Stimulated activated CD8-positive, alpha-beta memory T cell treated with anti-CD3 and anti-CD28 coated beads, Interleukin-4, amount 100 ng/mL, for 1 hour (primary cell): ENCODE measurements around the gene KAZALD1.
"Not testable (repeated sequence)": the region's sequence is repeated elsewhere in the genome, so short reads cannot be mapped to it uniquely, and the experiment has no call there.

Experiments used
- DNase-seq, 2 donors: peaks; one replicate each; pipeline ENCODE4 v3.0.0-alpha.2; 2020; ENCODE audit warnings: low read depth in 2 of 2, low spot score in 1 of 2

The KAZALD1 gene

DNA sequence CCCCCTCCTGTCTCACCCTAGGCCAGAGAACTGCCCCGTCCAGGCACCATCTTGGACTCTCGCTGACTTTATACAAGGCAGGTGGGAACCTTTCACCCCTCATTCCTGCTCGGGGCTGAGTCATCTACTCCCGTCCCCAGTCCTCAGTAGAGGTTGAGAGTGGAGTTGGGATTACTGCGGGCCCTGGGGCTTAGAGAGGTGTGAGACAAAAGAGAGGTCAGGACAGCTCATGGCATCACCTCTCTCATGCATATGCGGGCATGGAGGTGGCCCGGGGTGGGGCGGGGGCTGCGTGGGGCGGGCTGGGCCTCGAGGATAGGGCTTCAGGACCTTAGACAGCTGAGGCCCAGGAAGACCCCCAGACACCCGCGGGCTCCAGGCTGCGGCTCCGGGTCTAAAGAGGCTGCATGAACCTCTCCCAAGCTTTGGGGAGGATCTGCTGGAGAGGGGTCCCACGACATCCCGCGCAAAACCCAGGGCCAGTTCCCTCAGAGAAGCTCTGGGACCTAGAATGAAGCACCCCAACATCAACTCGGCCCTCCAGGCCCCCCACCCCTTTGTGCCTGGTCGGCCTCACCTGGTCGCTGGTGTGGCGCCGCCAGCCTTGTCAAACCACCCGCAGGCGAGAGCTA is 31.2 kb upstream of the KAZALD1 start:
- DNase-seq, result no peak

- peak; percentile 89 to 92 for DNase-seq
These were observed 30.5 kb upstream of the KAZALD1 start, which contains the start of the genes PDZD7 and SFXN3 for GRCh38 chr10:101031128-101031795. TSS of gene PDZD7 (minus strand) at chr10:101031129. CDS start at chr10:101030219, 910 bp downstream. TSS of gene SFXN3 (plus strand) at chr10:101031234. CDS start at chr10:101034695, 3,461 bp downstream.

GRCh38 chr10:101031796-101032636 is 29.8 kb upstream of the KAZALD1 start:
- peak; percentile 58 to 60 for DNase-seq

GRCh38 chr10:101032637-101033224 is 29.1 kb upstream of the KAZALD1 start:
- DNase-seq, result peak; percentile 43 to 46

- no peak for DNase-seq
These were observed 28.5 kb upstream of the KAZALD1 start for GRCh38 chr10:101033276-101033675.

DNA sequence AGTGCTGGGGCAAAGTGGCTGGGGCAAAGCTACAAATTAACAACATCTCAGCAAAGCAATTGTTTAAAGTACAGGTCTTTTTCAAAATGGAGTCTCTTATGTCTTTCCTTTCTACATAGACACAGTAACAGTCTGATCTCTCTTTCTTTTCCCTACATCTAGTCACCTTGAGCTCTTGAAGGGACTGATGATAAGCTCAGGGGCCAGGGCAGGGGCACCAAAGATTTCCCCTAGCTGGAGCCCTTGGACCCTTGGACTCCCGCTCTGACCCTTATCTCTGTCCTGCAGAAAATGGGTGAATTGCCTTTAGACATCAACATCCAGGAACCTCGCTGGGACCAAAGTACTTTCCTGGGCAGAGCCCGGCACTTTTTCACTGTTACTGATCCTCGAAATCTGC is 27.4 kb upstream of the KAZALD1 start:
- DNase-seq, result not testable (repeated sequence)

GRCh38 chr10:101035314-101035713 is 26.5 kb upstream of the KAZALD1 start:
- DNase-seq, result no peak

DNA sequence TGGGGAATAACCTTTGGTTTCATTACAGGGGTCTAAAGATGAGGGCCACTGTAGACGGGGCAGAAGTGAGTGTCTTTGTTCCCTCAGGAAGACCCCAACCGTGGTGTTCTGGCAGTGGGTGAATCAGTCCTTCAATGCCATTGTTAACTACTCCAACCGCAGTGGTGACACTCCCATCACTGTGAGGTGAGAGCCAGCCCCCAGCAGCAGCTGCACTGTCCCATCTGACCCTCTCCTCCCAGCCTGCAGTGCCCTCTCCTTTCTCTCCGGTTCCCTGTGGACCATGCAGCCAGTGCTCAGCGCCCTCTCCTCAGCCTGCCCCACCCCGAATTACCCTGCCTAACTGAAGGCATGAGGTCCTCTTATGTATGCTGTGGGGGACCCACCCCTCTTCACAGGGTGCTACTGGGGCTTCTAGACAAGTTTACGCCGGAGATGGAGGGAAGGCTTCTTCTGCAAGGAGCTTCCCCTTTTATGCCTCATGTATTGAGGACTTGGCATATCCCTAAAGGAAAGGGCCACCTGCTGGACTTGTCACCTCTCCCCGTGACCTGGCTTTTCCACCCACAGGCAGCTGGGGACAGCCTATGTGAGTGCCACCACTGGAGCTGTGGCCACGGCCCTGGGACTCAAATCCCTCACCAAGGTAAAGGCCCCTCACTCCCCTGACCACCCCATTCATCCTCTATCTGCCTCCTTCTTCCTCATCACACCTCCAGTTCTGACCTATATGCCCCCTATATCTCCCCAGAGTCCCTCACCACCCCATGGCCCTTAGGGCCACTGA is 25.7 kb upstream of the KAZALD1 start:
- no peak for DNase-seq

DNA sequence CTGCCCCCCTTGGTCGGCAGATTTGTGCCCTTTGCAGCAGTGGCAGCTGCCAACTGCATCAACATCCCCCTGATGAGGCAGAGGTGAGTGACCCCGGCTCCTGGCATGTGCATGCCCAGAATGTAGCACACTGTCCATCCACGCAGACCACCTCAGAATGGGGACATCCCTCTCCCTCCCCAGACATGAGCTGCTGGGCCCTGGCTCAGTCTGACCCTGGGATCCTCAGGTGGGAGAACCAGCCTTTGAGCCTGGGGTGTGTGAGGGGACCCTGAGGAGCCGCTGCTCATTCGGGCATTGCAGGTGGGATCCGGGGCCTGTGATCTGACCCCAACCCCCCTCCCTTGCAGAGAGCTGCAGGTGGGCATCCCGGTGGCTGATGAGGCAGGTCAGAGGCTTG is 25.1 kb upstream of the KAZALD1 start:
- no peak for DNase-seq

- DNase-seq, result no peak
These were observed 23.3 kb upstream of the KAZALD1 start for GRCh38 chr10:101038484-101038883.

- DNase-seq, result no peak
These were observed 21.7 kb upstream of the KAZALD1 start for GRCh38 chr10:101040061-101040460.

GRCh38 chr10:101040851-101041250 is 20.9 kb upstream of the KAZALD1 start:
- no peak for DNase-seq

- peak in 1 of 2 donors; percentile 42 for DNase-seq
These were observed 20.5 kb upstream of the KAZALD1 start for GRCh38 chr10:101041252-101041761.

DNA sequence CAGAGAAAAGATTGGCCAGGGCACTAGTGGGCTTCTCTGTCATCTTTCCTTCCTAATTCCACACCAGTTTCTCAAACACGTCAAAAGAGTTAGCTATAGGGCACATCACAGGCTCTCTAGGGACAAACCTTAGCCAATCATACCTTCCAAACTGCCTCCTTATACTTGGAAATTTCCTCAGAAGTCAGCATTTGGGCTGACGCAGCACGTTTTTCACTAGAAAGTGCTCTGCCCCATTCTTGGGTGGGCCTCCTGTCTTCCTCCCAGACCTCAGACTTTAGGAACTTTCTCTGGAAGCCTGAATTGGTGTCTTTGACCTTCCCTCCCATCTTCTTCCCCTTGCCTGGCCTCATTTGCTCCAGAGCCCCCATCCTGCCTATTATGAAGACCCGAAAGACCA is 19.7 kb upstream of the KAZALD1 start:
- no peak for DNase-seq

GRCh38 chr10:101042667-101043362 is 19.0 kb upstream of the KAZALD1 start:
- DNase-seq, result peak; percentile 64 to 69

DNA sequence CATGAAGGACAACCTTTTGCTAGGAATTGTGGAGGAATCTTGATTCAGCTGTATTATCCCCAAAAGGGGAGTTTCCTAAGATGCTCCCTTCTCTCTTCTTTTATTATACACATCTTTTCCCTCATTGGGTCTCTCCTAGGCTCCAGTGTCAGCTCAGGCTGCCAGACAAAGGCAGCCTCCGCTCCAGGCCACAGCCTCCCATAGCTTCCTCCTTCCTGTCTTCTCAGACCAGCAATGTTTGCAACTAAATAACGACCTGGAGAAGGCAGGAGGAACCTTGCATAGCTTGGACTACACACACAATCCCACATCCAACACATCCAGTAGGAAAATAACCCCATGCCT is 18.5 kb upstream of the KAZALD1 start:
- no peak for DNase-seq

DNA sequence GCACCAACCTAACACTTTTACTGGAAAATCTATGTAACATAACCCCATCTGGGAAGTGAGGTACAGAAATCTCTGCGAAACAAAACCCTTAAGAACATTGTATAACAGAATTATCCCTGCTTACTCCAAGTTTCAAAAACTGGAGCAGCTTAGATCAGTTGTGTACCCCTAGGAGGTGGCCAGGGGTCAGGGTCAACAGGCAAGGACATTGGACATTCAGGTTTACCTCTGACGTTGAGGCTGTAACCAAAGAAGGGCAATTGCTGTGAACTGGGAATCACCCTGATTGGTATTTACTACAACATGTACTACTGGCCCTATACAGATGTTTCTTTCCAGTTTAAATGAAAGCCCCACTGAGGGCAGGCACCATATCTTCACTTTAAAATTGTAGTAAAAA is 17.7 kb upstream of the KAZALD1 start:
- DNase-seq, result no peak

- no peak for DNase-seq
These were observed 15.2 kb upstream of the KAZALD1 start for GRCh38 chr10:101046332-101047238.

- no peak for DNase-seq
These were observed 14.5 kb upstream of the KAZALD1 start for GRCh38 chr10:101047268-101047667.
